ENCODE measurements around the gene CRACR2A. TPM values are rescaled to one million over a fixed set of nuclear protein-coding genes. Genes with fewer than 3 reads are reported as not detected.

The CRACR2A gene
- total and polyA plus RNA-seq, 10 of the 15 experiments (the other 5 are each of a cell fraction or from before 2014, with no cell fraction given): 2.1 to 18.0 (median 13.2) TPM

GRCh38 chr12:3600951-3601350 lies 152.0 kb downstream of the CRACR2A start:
- WGBS (ENCODE audit: insufficient coverage, insufficient replicate concordance, low lambda C conversion rate, missing lambda C conversion rate): 30% methylated on average over 7 of the region's 7 CpGs
- ATAC-seq (no peak), FAIRE-seq (no peak), DNase-seq (ENCODE audit: low read depth, low spot score) (no peak)
- Histone ChIP-seq H3K9me3 (replicated peaks; ENCODE audit: control insufficient read depth, insufficient read depth, low read length) (no peaks in the 10 kb centered on the region), H3K79me2 (ENCODE audit: control insufficient read depth, insufficient read depth, low read length) (no peaks in the 10 kb centered on the region), H3K27ac (ENCODE audit: control insufficient read depth, insufficient read depth) (no peak overlapping the region), H3K36me3 (ENCODE audit: control insufficient read depth in 2 of 2, insufficient read depth in 2 of 2, low read length in 1 of 2) (no peaks in the 10 kb centered on the region), H3K9ac (ENCODE audit: control insufficient read depth, insufficient read depth, low read length) (no peak overlapping the region), H3K27me3 (replicated peaks in 1 of 2; ENCODE audit: control insufficient read depth in 2 of 2, insufficient read depth in 2 of 2, low read length in 1 of 2) (peaks cover 0 to 3% of the 10 kb centered on the region in 2 experiments; a peak in 2 of 4 replicates), H3K4me3 (no peak overlapping the region), H3K4me1 (ENCODE audit: control insufficient read depth, insufficient read depth, low read length) (no peaks in the 10 kb centered on the region), H2AFZ (ENCODE audit: control insufficient read depth, low read depth, low read length) (no peak overlapping the region), H4K20me1 (ENCODE audit: control insufficient read depth, insufficient read depth) (no peaks in the 10 kb centered on the region; the same call in 1 of the 2 replicates), H3K4me2 (ENCODE audit: control insufficient read depth, insufficient read depth) (no peak overlapping the region)
- POLR2A ChIA-PET: no interaction called here
- intact Hi-C loops (cut with micrococcal nuclease; ENCODE audit: unreplicated experiment) (no loop called here), in situ Hi-C loops (cut with MboI) (no loop called here)
- CTCF ChIA-PET: no interaction called here
- no TSS peak for BruUV-seq (replicated peaks)
- RAD21 ChIA-PET (ENCODE audit: unreplicated experiment): no interaction called here
- SMC1A ChIA-PET (ENCODE audit: uncharacterized antibody, unreplicated experiment): no interaction called here
- no peak for TF ChIP-seq FOS (IDR thresholded peaks at IDR 0.05; ENCODE audit: borderline replicate concordance, extremely low read depth, insufficient read length)
- no peak for TF ChIP-seq NRF1 (conservative IDR thresholded peaks at IDR 0.05; ENCODE audit: low read depth, low read length)
- no peak for TF ChIP-seq SUZ12 (IDR thresholded peaks at IDR 0.05; ENCODE audit: unreplicated experiment)

GRCh38 chr12:3600039-3600720 lies 152.7 kb downstream of the CRACR2A start:
- ChIA-PET POLR2A (no interaction called here), CTCF (interaction anchor here (0.6 kb wide), 1 partner anchor 27 kb away, joined by 5 read pairs; no protein-coding TSS in a partner anchor), RAD21 (ENCODE audit: unreplicated experiment) (no interaction called here), SMC1A (ENCODE audit: uncharacterized antibody, unreplicated experiment) (no interaction called here)
- intact Hi-C loops (cut with micrococcal nuclease; ENCODE audit: unreplicated experiment) (no loop called here), in situ Hi-C loops (cut with MboI) (no loop called here)
- no peak overlapping the region for H3K27ac ChIP-seq (ENCODE audit: control insufficient read depth, insufficient read depth)
- H3K4me1 ChIP-seq (ENCODE audit: control insufficient read depth, insufficient read depth, low read length): no peaks in the 10 kb centered on the region
- no TSS peak for BruUV-seq (replicated peaks)
- no peak overlapping the region for H2AFZ ChIP-seq (ENCODE audit: control insufficient read depth, low read depth, low read length)
- H3K9me3 ChIP-seq (replicated peaks; ENCODE audit: control insufficient read depth, insufficient read depth, low read length): no peaks in the 10 kb centered on the region
- no peaks in the 10 kb centered on the region; the same call in 1 of the 2 replicates for H4K20me1 ChIP-seq (ENCODE audit: control insufficient read depth, insufficient read depth)
- DNase-seq (ENCODE audit: low read depth, low spot score) (no peak), ATAC-seq (no peak), FAIRE-seq (no peak)
- no peak overlapping the region for H3K4me2 ChIP-seq (ENCODE audit: control insufficient read depth, insufficient read depth)
- peaks cover 2 to 3% of the 10 kb centered on the region in 2 experiments; a peak in 2 of 4 replicates for H3K27me3 ChIP-seq (replicated peaks in 1 of 2; ENCODE audit: control insufficient read depth in 2 of 2, insufficient read depth in 2 of 2, low read length in 1 of 2)
- H3K9ac ChIP-seq (ENCODE audit: control insufficient read depth, insufficient read depth, low read length): no peak overlapping the region
- H3K4me3 ChIP-seq: no peak overlapping the region
- WGBS (ENCODE audit: insufficient coverage, insufficient replicate concordance, low lambda C conversion rate, missing lambda C conversion rate): 44% methylated on average over 14 of the region's 14 CpGs
- no peaks in the 10 kb centered on the region for H3K36me3 ChIP-seq (ENCODE audit: control insufficient read depth in 2 of 2, insufficient read depth in 2 of 2, low read length in 1 of 2)
- no peaks in the 10 kb centered on the region for H3K79me2 ChIP-seq (ENCODE audit: control insufficient read depth, insufficient read depth, low read length)
- TF ChIP-seq CHD1 (IDR thresholded peaks at IDR 0.05; ENCODE audit: low read depth, low read length) (no peak), TCF3 (IDR thresholded peaks at IDR 0.05; ENCODE audit: borderline replicate concordance, insufficient read depth, low read depth, low read length) (no peak), MYC (IDR thresholded peaks at IDR 0.05; ENCODE audit: insufficient read depth, insufficient read length, insufficient replicate concordance, low read length, severe bottlenecking) (no peak), IRF3 (IDR thresholded peaks at IDR 0.05) (no peak), MXI1 (IDR thresholded peaks at IDR 0.05; ENCODE audit: low read depth, low read length) (no peak), PML (IDR thresholded peaks at IDR 0.05; ENCODE audit: low read length) (no peak), BMI1 (IDR thresholded peaks at IDR 0.05; ENCODE audit: borderline replicate concordance) (no peak), PBX3 (IDR thresholded peaks at IDR 0.05; ENCODE audit: insufficient replicate concordance, low read depth, low read length) (no peak)
- TF ChIP-seq, protein P1, sequence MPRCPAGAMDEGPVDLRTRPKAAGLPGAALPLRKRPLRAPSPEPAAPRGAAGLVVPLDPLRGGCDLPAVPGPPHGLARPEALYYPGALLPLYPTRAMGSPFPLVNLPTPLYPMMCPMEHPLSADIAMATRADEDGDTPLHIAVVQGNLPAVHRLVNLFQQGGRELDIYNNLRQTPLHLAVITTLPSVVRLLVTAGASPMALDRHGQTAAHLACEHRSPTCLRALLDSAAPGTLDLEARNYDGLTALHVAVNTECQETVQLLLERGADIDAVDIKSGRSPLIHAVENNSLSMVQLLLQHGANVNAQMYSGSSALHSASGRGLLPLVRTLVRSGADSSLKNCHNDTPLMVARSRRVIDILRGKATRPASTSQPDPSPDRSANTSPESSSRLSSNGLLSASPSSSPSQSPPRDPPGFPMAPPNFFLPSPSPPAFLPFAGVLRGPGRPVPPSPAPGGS (IDR thresholded peaks at IDR 0.05; ENCODE audit: borderline replicate concordance, insufficient read depth, low read depth, low read length, poor library complexity, severe bottlenecking): no peak

Measured in GM12878 (cell line).